LNCaP clone FGC (cell line): ENCODE results near the gene RNU6-8.

Source experiments
- DNase-seq: peaks from one replicate; pipeline ENCODE4 v3.0.0-alpha.2; 2011; ENCODE audit warnings: low read depth
- H3K4me3 ChIP-seq: 2 replicates; pipeline ENCODE4 v1.5.1; 2011; ENCODE audit warnings: mild to moderate bottlenecking, low read depth, low read length, control low read depth
- CTCF ChIP-seq: IDR thresholded peaks from 2 replicates; pipeline ENCODE4 v1.5.1; 2012; ENCODE audit warnings: mild to moderate bottlenecking; ENCODE audit not compliant: control insufficient read depth, insufficient read depth; ENCODE audit errors: extremely low read depth

The RNU6-8 gene

GRCh38 chr14:32189811-32190210 lies 13.3 kb downstream of the RNU6-8 start:
- no peak for TF ChIP-seq CTCF
- no peak overlapping the region for H3K4me3 ChIP-seq
- DNase-seq, result no peak

GRCh38 chr14:32186248-32186647 lies 16.8 kb downstream of the RNU6-8 start:
- no peak for TF ChIP-seq CTCF
- H3K4me3 ChIP-seq, result no peak overlapping the region
- no peak for DNase-seq

GRCh38 chr14:32185097-32185496 lies 18.0 kb downstream of the RNU6-8 start:
- no peak for TF ChIP-seq CTCF
- no peak overlapping the region for H3K4me3 ChIP-seq
- no peak for DNase-seq

- no peak for TF ChIP-seq CTCF
- no peak for DNase-seq
- no peak overlapping the region for H3K4me3 ChIP-seq
These were observed 19.7 kb downstream of the RNU6-8 start for GRCh38 chr14:32183151-32184058.

- no peak for TF ChIP-seq CTCF
- H3K4me3 ChIP-seq, result no peak overlapping the region
- DNase-seq, result no peak
These were observed 31.6 kb downstream of the RNU6-8 start for GRCh38 chr14:32171469-32171868.

GRCh38 chr14:32169191-32169590 lies 33.9 kb downstream of the RNU6-8 start:
- TF ChIP-seq CTCF, result no peak
- DNase-seq, result no peak
- no peak overlapping the region for H3K4me3 ChIP-seq

- no peak for DNase-seq
- TF ChIP-seq CTCF, result no peak
- H3K4me3 ChIP-seq, result no peak overlapping the region
These were observed 35.2 kb downstream of the RNU6-8 start for GRCh38 chr14:32167907-32168306.
